ENCODE results near the gene STK10. TPM values are rescaled to one million over a fixed set of nuclear protein-coding genes. Genes with fewer than 3 reads are reported as not detected.

The STK10 gene
- total and polyA plus RNA-seq, 2 of the 8 experiments (the other 6 are each of a cell fraction or from before 2014, with no cell fraction given) = 10.5 to 21.4 TPM

GRCh38 chr5:172089298-172090117, 98.5 kb downstream of the STK10 start:
- H3K79me1 ChIP-seq (ENCODE audit: low read depth, low read length) = no peaks in the 10 kb centered on the region
- WGBS, 2 experiments (ENCODE audit: extremely low coverage in 1 of 2, insufficient coverage in 1 of 2, insufficient read length in 1 of 2, insufficient replicate concordance in 2 of 2, low coverage in 1 of 2, low lambda C conversion rate in 2 of 2, missing lambda C conversion rate in 1 of 2) = 82 to 100% methylated on average over 5 to 7 of the region's 7 CpGs
- H4K20me1 ChIP-seq (replicated peaks in 1 of 2; ENCODE audit: control insufficient read depth in 1 of 2, insufficient read depth in 2 of 2, low read length in 2 of 2) = peaks cover 0 to 2% of the 10 kb centered on the region in 2 experiments
- H3K4ac ChIP-seq (replicated peaks; ENCODE audit: insufficient read length, low read depth, low read length) = no peak overlapping the region
- no peaks in the 10 kb centered on the region for H3K79me2 ChIP-seq (ENCODE audit: control insufficient read depth in 1 of 2, insufficient read depth in 2 of 2, low read length in 2 of 2)
- no peak overlapping the region for H3K9ac ChIP-seq (replicated peaks in 1 of 4; ENCODE audit: extremely low read depth in 1 of 4, low read depth in 3 of 4, low read length in 3 of 4)
- H2BK20ac ChIP-seq (ENCODE audit: low read length) = no peak overlapping the region
- no peaks in the 10 kb centered on the region for H3K4me1 ChIP-seq (replicated peaks in 1 of 4; ENCODE audit: control insufficient read depth in 3 of 4, insufficient read depth in 4 of 4, low read length in 3 of 4)
- H3K23ac ChIP-seq (ENCODE audit: insufficient read length) = no peak overlapping the region
- CTCF ChIA-PET (ENCODE audit: partially characterized antibody) = interaction anchor here (1.1 to 8.8 kb wide), 2 partner anchors 8 to 16 kb away, joined by 3 to 64 read pairs; no protein-coding TSS in a partner anchor
- H3K27me3 ChIP-seq (replicated peaks in 1 of 4; ENCODE audit: control insufficient read depth in 3 of 4, extremely low read depth in 1 of 4, insufficient read depth in 3 of 4, low read length in 3 of 4) = no peaks in the 10 kb centered on the region
- no peak overlapping the region for H4K5ac ChIP-seq (ENCODE audit: insufficient read length, low read depth, low read length)
- no peak overlapping the region for H2BK12ac ChIP-seq (ENCODE audit: low read depth, low read length)
- no peak overlapping the region for H2BK120ac ChIP-seq (replicated peaks; ENCODE audit: low read depth, low read length)
- H3K4me3 ChIP-seq (ENCODE audit: extremely low read depth in 1 of 4, insufficient read depth in 2 of 4, low read depth in 3 of 4, low read length in 4 of 4) = no peak overlapping the region
- H2AFZ ChIP-seq (ENCODE audit: low read length) = no peak overlapping the region
- no peak overlapping the region for H2BK15ac ChIP-seq (ENCODE audit: low read length)
- no peaks in the 10 kb centered on the region for H3K9me3 ChIP-seq (ENCODE audit: insufficient read depth in 2 of 2, low read depth in 1 of 2, low read length in 1 of 2)
- no peak overlapping the region for H2AK5ac ChIP-seq (ENCODE audit: low read depth, low read length)
- peak overlapping the region; percentile 52 for H3K56ac ChIP-seq (replicated peaks; ENCODE audit: insufficient read length, low read depth, low read length)
- H3K23me2 ChIP-seq (ENCODE audit: low read depth, low read length) = peaks cover 9% of the 10 kb centered on the region; the same call in 1 of the 2 replicates
- POLR2A ChIA-PET (ENCODE audit: partially characterized antibody) = no interaction called here
- no peak for TF ChIP-seq CEBPB (IDR thresholded peaks at IDR 0.05; ENCODE audit: low read depth, low read length)
- no peak for TF ChIP-seq NANOG (IDR thresholded peaks at IDR 0.05; ENCODE audit: insufficient read depth, low read depth, low read length, poor library complexity, severe bottlenecking)
- TF ChIP-seq HDAC6 (IDR thresholded peaks at IDR 0.05; ENCODE audit: low read depth, low read length) = no peak
- TF ChIP-seq RNF2 (IDR thresholded peaks at IDR 0.05; ENCODE audit: borderline replicate concordance, low read depth, low read length, missing control alignments, poor library complexity, severe bottlenecking) = no peak
- TF ChIP-seq KDM5A (IDR thresholded peaks at IDR 0.05; ENCODE audit: low read length) = no peak
- TF ChIP-seq EGR1 (IDR thresholded peaks at IDR 0.05; ENCODE audit: borderline replicate concordance, low read depth, low read length) = no peak
- FAIRE-seq = no peak
- no peak overlapping the region for H3K18ac ChIP-seq (ENCODE audit: extremely low read depth, low read length)
- no peak overlapping the region for H2BK5ac ChIP-seq (ENCODE audit: low read depth, low read length)
- no peak overlapping the region for H3K4me2 ChIP-seq (ENCODE audit: insufficient read depth in 1 of 2, low read depth in 2 of 2, low read length in 2 of 2)
- DNase-seq (ENCODE audit: low read depth in 1 of 2, low spot score in 2 of 2) = no peak
- H3K14ac ChIP-seq (ENCODE audit: insufficient read length) = no peak overlapping the region
- no peak overlapping the region for H4K91ac ChIP-seq (replicated peaks; ENCODE audit: insufficient read length, low read length)
- peaks cover 0 to 2% (median 0%) of the 10 kb centered on the region in 4 experiments; a peak in 1 of 8 replicates for H3K36me3 ChIP-seq (ENCODE audit: control insufficient read depth in 2 of 4, insufficient read depth in 4 of 4, low read length in 3 of 4)
- no peak overlapping the region for H3K27ac ChIP-seq (ENCODE audit: low read depth, low read length)
- no peak overlapping the region for H4K8ac ChIP-seq (ENCODE audit: extremely low read depth, insufficient read depth, low read length)

Data from H1 (cell line).